HL-60 (cell line): ENCODE data around the gene AMACR.

Source experiments
- DNase-seq, 2 experiments: peaks; one replicate each; pipeline ENCODE4 v3.0.0-alpha.2; 2010 to 2020; ENCODE audit warnings: low read depth in 1 of 2, low spot score in 1 of 2
- H3K27ac ChIP-seq: fragments of 250-450 bp; sonication (Bioruptor Pico); replicated peaks from 2 replicates; pipeline ENCODE4 v1.5.1; 2020; ENCODE audit warnings: mild to moderate bottlenecking, moderate library complexity
- H3K27me3 ChIP-seq: fragments of 250-450 bp; sonication (Bioruptor Pico); 2 replicates; pipeline ENCODE4 v1.5.1; 2021; ENCODE audit warnings: mild to moderate bottlenecking, moderate library complexity; ENCODE audit not compliant: insufficient read depth, poor library complexity, severe bottlenecking
- H3K4me3 ChIP-seq: replicated peaks from 2 replicates; pipeline ENCODE4 v1.5.1; 2011; ENCODE audit warnings: mild to moderate bottlenecking, control low read depth, low read length; ENCODE audit not compliant: insufficient read depth
- GABPA ChIP-seq: IDR thresholded peaks from 2 replicates; pipeline ENCODE4 v1.6.1; 2012; ENCODE audit warnings: low read depth
- POLR2AphosphoS5 ChIP-seq: IDR thresholded peaks from 2 replicates; pipeline ENCODE4 v1.6.1; 2012; ENCODE audit warnings: low read depth
- SPI1 ChIP-seq: IDR thresholded peaks from 2 replicates; pipeline ENCODE4 v1.6.1; 2012; ENCODE audit warnings: low read depth, mild to moderate bottlenecking, borderline replicate concordance
- TF ChIP-seq, protein P1 (sequence below): IDR thresholded peaks from one replicate; pipeline ENCODE4 v1.5.1; 2011; ENCODE audit warnings: low read length, control low read depth, inconsistent platforms; ENCODE audit not compliant: insufficient read depth
- TF ChIP-seq, protein P2 (sequence below): IDR thresholded peaks from 2 replicates; pipeline ENCODE4 v1.6.1; 2012; ENCODE audit warnings: low read depth; ENCODE audit not compliant: insufficient replicate concordance

Gene AMACR

DNA sequence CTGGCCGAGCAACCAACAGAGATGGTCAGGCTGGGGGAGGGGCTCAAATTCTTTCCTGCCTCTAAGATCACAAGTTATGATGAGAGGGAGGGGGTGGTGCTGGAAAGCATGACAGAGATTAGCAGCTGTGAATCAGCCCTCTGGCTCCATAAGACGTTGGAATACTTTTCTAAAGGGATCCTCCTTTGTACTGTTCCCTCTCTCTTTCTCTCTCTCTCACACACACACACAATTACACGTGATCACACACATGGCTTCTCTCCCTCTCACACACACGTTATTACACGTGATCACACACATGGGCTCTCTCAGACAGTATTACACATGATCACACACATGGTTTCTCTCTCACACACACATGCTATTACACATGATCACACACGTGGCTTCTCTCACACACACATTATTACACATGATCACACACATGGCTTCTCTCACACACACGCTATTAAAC, 23.2 kb downstream of the AMACR start, which contains the start of gene SLC45A2:
Gene SLC45A2, minus strand, starts transcription at position 23 of the 454 bp plus-strand sequence. CDS start 110 bp downstream, outside the sequence.
- TF ChIP-seq GABPA, result no peak
- no peak for TF ChIP-seq POLR2AphosphoS5
- TF ChIP-seq, protein P1, sequence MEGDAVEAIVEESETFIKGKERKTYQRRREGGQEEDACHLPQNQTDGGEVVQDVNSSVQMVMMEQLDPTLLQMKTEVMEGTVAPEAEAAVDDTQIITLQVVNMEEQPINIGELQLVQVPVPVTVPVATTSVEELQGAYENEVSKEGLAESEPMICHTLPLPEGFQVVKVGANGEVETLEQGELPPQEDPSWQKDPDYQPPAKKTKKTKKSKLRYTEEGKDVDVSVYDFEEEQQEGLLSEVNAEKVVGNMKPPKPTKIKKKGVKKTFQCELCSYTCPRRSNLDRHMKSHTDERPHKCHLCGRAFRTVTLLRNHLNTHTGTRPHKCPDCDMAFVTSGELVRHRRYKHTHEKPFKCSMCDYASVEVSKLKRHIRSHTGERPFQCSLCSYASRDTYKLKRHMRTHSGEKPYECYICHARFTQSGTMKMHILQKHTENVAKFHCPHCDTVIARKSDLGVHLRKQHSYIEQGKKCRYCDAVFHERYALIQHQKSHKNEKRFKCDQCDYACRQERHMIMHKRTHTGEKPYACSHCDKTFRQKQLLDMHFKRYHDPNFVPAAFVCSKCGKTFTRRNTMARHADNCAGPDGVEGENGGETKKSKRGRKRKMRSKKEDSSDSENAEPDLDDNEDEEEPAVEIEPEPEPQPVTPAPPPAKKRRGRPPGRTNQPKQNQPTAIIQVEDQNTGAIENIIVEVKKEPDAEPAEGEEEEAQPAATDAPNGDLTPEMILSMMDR, result no peak
- TF ChIP-seq, protein P2, sequence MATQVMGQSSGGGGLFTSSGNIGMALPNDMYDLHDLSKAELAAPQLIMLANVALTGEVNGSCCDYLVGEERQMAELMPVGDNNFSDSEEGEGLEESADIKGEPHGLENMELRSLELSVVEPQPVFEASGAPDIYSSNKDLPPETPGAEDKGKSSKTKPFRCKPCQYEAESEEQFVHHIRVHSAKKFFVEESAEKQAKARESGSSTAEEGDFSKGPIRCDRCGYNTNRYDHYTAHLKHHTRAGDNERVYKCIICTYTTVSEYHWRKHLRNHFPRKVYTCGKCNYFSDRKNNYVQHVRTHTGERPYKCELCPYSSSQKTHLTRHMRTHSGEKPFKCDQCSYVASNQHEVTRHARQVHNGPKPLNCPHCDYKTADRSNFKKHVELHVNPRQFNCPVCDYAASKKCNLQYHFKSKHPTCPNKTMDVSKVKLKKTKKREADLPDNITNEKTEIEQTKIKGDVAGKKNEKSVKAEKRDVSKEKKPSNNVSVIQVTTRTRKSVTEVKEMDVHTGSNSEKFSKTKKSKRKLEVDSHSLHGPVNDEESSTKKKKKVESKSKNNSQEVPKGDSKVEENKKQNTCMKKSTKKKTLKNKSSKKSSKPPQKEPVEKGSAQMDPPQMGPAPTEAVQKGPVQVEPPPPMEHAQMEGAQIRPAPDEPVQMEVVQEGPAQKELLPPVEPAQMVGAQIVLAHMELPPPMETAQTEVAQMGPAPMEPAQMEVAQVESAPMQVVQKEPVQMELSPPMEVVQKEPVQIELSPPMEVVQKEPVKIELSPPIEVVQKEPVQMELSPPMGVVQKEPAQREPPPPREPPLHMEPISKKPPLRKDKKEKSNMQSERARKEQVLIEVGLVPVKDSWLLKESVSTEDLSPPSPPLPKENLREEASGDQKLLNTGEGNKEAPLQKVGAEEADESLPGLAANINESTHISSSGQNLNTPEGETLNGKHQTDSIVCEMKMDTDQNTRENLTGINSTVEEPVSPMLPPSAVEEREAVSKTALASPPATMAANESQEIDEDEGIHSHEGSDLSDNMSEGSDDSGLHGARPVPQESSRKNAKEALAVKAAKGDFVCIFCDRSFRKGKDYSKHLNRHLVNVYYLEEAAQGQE, result no peak
- TF ChIP-seq SPI1, result no peak
- no peak for DNase-seq
- Histone ChIP-seq H3K27me3 (no peaks in the 10 kb centered on the region), H3K27ac (no peak within 1 kb of the TSS), H3K4me3 (no peak within 1 kb of the TSS)

DNA sequence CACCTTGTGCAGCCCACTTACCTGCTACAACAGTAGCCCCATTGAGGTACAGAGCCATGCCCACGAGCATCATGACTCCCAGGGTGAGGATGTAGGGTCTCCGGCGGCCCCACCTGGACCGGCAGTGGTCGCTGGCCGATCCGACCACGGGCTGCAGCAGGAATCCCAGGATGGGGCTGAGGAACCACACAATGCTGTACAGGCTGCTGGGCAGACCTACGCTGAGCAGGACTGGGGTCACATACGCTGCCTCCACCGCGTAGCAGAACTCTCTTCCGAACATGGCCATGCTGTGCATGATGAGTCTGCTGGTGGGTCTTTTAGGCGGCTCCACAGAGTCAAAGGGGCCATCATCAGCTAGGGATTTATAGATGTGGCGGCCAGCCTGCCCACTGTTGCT, 23.7 kb downstream of the AMACR start:
- TF ChIP-seq GABPA (no peak), SPI1 (no peak), POLR2AphosphoS5 (no peak)
- TF ChIP-seq, protein P1, result no peak
- TF ChIP-seq, protein P2, result no peak
- no peaks in the 10 kb centered on the region for H3K27me3 ChIP-seq
- no peak overlapping the region for H3K27ac ChIP-seq
- no peak for DNase-seq
- no peak overlapping the region for H3K4me3 ChIP-seq

DNA sequence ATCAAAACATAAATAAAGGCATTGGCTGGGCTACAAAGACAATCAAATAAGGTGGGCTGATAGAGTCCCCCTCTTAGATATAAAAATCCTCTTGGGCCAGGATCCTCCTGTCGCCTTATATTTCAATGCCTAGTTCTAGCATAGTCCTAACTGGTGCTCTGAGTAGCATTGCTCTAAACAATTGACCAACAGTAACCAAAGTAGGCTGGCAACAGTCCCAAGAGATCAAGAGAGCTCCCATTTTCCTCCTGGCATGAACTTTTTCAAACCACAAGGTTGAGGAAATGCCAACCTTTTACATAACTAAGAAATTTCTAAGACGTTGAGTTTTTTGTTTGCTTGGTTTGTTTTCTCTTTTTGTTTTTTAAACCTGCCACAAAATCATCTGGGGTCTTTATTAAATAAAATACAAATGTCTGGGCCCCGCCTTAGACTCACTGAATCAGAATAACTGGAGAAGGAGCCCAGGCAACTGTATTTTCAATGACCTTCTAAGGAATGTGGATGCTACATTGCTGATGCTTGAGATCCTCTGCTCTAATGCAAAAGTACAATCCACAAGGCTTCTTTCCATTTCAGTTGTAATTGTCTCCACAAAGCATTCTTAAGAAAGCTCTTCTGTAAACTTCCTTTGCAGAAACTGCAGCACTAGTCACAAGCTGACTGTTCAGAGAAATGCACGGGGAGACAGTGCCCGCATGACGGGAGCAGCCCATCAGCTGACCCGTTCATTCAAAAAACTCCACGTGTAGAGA, 26.3 kb downstream of the AMACR start:
- Histone ChIP-seq H3K27me3 (no peaks in the 10 kb centered on the region), H3K27ac (no peak overlapping the region), H3K4me3 (no peak overlapping the region)
- no peak for DNase-seq
- TF ChIP-seq SPI1 (no peak), POLR2AphosphoS5 (no peak), GABPA (no peak)
- TF ChIP-seq, protein P2, result no peak
- TF ChIP-seq, protein P1, result no peak
